OCI-LY7 (cell line): Measurements from ENCODE around the gene ASB18. TPM values are rescaled to one million over a fixed set of nuclear protein-coding genes. Genes with fewer than 3 reads are reported as not detected.

Source experiments
- BruUV-seq: library from RNA; stranded (reverse); fragments of 400-500 nt; replicated peaks from 2 replicates; lab custom pipeline; 2021; lab: Mats Ljungman, UMichigan
- CTCF ChIA-PET: fragments of 300-600 bp; sonication (Branson Sonifier 250); formaldehyde crosslinking; loops from one replicate; lab custom pipeline; 2022; ENCODE audit warnings: antibody characterized with exemption; ENCODE audit not compliant: unreplicated experiment; lab: Charles Lee
- POLR2A ChIA-PET: fragments of 300-600 bp; sonication (Branson Sonifier 250); formaldehyde crosslinking; loops from one replicate; lab custom pipeline; 2022; ENCODE audit warnings: antibody characterized with exemption; lab: Charles Lee
- DNase-seq: peaks from one replicate; pipeline ENCODE4 v3.0.0-alpha.2; 2015; ENCODE audit warnings: low spot score
- H2AFZ ChIP-seq: fragments of 200-600 bp; sonication (generic), shearing (Covaris generic); 2 replicates; pipeline ENCODE4 v1.6.1; 2014; ENCODE audit warnings: mild to moderate bottlenecking, antibody characterized with exemption, low read length, moderate library complexity
- H3K27ac ChIP-seq: fragments of 200-600 bp; sonication (generic); 2 replicates; pipeline ENCODE4 v1.5.1; 2014; ENCODE audit warnings: mixed run types, low read depth, mild to moderate bottlenecking, moderate library complexity, low read length, inconsistent platforms; ENCODE audit not compliant: poor library complexity, severe bottlenecking
- H3K36me3 ChIP-seq: fragments of 200-600 bp; sonication (generic); 2 replicates; pipeline ENCODE4 v1.6.1; 2014; ENCODE audit warnings: mild to moderate bottlenecking, antibody characterized with exemption, low read length, moderate library complexity, mixed read lengths; ENCODE audit not compliant: insufficient read depth
- H3K4me1 ChIP-seq: fragments of 200-600 bp; sonication (generic); 2 replicates; pipeline ENCODE4 v1.5.1; 2014; ENCODE audit warnings: mild to moderate bottlenecking, low read length; ENCODE audit not compliant: insufficient read depth, poor library complexity, severe bottlenecking
- H3K4me2 ChIP-seq: fragments of 200-600 bp; sonication (generic); 2 replicates; pipeline ENCODE4 v1.6.1; 2014; ENCODE audit warnings: mild to moderate bottlenecking, low read length
- H3K4me3 ChIP-seq: fragments of 200-600 bp; sonication (generic); 2 replicates; pipeline ENCODE4 v1.5.1; 2014; ENCODE audit warnings: mild to moderate bottlenecking, low read depth, low read length; ENCODE audit not compliant: poor library complexity, severe bottlenecking
- H3K79me2 ChIP-seq: fragments of 200-600 bp; sonication (generic); 2 replicates; pipeline ENCODE4 v1.6.1; 2016; ENCODE audit warnings: low read depth, mild to moderate bottlenecking, low read length, moderate library complexity, mixed read lengths; ENCODE audit not compliant: insufficient read depth
- H3K9me2 ChIP-seq: fragments of 200-600 bp; sonication (generic); 2 replicates; pipeline ENCODE4 v1.6.1; 2016; ENCODE audit warnings: mild to moderate bottlenecking, low read length, mixed read lengths; ENCODE audit not compliant: insufficient read depth
- H3K9me3 ChIP-seq: fragments of 200-600 bp; sonication (generic); 2 replicates; pipeline ENCODE4 v1.6.1; 2014; ENCODE audit warnings: mild to moderate bottlenecking, mixed run types, low read length, mixed read lengths
- H4K20me1 ChIP-seq: fragments of 200-600 bp; sonication (generic); 2 replicates; pipeline ENCODE4 v1.6.1; 2014; ENCODE audit warnings: mild to moderate bottlenecking, antibody characterized with exemption, low read length, moderate library complexity, mixed read lengths; ENCODE audit not compliant: insufficient read depth
- EZH2phosphoT487 ChIP-seq: fragments of 200-600 bp; sonication (generic); IDR thresholded peaks from 2 replicates; pipeline ENCODE4 v1.6.1; 2018; ENCODE audit warnings: low read depth, borderline replicate concordance, mild to moderate bottlenecking, mixed run types, antibody characterized with exemption, low read length, moderate library complexity, mixed read lengths
- intact Hi-C: fragments of 100-400 bp; cut with micrococcal nuclease; formaldehyde crosslinking; loops from one replicate; pipeline ENCODE4 v1.10.0; 2022; ENCODE audit not compliant: unreplicated experiment
- total RNA-seq, 2 experiments: library from RNA; depleted of rRNA in 1 of 2; stranded (reverse); fragments of >200 nt in 1 of 2; shearing (Covaris generic) in 1 of 2; gene quantifications; 2 replicates each; pipeline ENCODE4 v1.2.3, GENCODE V29; 2014 to 2022
- TF ChIP-seq, protein P1 (sequence below): fragments of 200-600 bp; sonication (generic); conservative IDR thresholded peaks from 2 replicates; pipeline ENCODE4 v1.5.1; 2014; ENCODE audit warnings: mild to moderate bottlenecking, antibody characterized with exemption, low read length, moderate library complexity, mixed read lengths

Gene ASB18
- total RNA-seq, 2 experiments from 2014 or later, result not detected

DNA sequence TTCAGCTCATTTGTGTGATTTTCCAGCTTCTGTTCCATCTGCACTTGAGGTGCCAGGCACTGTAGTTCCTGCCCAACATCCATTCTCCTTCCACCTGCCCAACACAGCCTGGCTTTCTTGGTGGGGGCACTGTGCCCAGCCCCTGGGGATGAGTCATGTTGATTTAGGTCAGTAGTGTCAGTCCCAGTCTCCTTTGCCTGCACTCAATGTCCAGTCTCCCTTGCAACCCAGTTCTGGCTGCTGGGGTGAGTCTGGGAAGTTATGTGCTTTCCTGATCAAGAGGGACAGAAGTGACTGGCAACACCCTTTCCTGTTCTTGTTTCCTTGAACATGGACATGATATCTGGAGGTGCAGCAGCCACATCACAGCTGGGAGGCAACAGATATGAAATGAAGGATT lies 1.5 kb upstream of the ASB18 start:
- Histone ChIP-seq H3K36me3 (no peaks in the 10 kb centered on the region), H3K4me1 (no peaks in the 10 kb centered on the region)

DNA sequence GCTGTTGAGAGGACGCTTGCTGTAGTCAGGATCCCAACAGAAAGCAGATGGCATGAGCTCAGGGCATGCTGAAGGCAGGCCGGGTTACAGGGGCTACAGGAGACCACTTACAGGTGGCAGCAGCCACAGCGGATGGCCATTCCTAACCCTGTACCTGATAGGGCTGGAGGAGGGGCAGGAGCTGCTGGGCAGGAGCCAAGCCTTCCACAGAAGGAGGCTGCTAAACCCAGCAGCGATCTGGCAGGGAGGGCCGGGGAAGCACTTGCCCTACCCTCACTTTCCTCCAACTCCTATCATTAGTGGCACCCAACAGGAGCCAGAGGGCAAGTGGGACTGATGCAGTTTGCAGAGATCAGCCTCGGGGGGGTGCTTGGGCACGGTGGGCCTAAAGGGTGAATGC lies 2.0 kb downstream of the ASB18 start:
- no peaks in the 10 kb centered on the region for H3K4me1 ChIP-seq
- no peak overlapping the region for H3K27ac ChIP-seq
- BruUV-seq, result no TSS peak
- TF ChIP-seq, protein P1, sequence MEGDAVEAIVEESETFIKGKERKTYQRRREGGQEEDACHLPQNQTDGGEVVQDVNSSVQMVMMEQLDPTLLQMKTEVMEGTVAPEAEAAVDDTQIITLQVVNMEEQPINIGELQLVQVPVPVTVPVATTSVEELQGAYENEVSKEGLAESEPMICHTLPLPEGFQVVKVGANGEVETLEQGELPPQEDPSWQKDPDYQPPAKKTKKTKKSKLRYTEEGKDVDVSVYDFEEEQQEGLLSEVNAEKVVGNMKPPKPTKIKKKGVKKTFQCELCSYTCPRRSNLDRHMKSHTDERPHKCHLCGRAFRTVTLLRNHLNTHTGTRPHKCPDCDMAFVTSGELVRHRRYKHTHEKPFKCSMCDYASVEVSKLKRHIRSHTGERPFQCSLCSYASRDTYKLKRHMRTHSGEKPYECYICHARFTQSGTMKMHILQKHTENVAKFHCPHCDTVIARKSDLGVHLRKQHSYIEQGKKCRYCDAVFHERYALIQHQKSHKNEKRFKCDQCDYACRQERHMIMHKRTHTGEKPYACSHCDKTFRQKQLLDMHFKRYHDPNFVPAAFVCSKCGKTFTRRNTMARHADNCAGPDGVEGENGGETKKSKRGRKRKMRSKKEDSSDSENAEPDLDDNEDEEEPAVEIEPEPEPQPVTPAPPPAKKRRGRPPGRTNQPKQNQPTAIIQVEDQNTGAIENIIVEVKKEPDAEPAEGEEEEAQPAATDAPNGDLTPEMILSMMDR, result no peak
- TF ChIP-seq EZH2phosphoT487, result no peak
- H3K36me3 ChIP-seq, result no peaks in the 10 kb centered on the region
- no peak overlapping the region for H2AFZ ChIP-seq
- no peaks in the 10 kb centered on the region for H3K9me2 ChIP-seq
- intact Hi-C loops, result no loop called here
- H3K4me3 ChIP-seq, result no peak overlapping the region
- no peaks in the 10 kb centered on the region for H3K79me2 ChIP-seq
- no peak overlapping the region for H3K4me2 ChIP-seq
- H4K20me1 ChIP-seq, result no peaks in the 10 kb centered on the region
- ChIA-PET POLR2A (no interaction called here), CTCF (no interaction called here)
- no peaks in the 10 kb centered on the region for H3K9me3 ChIP-seq
- DNase-seq, result no peak

More for the DNA sequence above, 1.5 kb upstream of the ASB18 start:
- Histone ChIP-seq H3K4me2 (no peak overlapping the region), H3K79me2 (no peaks in the 10 kb centered on the region), H3K9me2 (no peaks in the 10 kb centered on the region), H3K9me3 (no peaks in the 10 kb centered on the region), H3K4me3 (no peak overlapping the region), H2AFZ (no peak overlapping the region), H4K20me1 (no peaks in the 10 kb centered on the region), H3K27ac (no peak overlapping the region)
- TF ChIP-seq, protein P1, result no peak
- TF ChIP-seq EZH2phosphoT487, result no peak
- DNase-seq, result no peak
- intact Hi-C loops, result no loop called here
- POLR2A ChIA-PET, result no interaction called here
- BruUV-seq, result no TSS peak
- CTCF ChIA-PET, result no interaction called here

DNA sequence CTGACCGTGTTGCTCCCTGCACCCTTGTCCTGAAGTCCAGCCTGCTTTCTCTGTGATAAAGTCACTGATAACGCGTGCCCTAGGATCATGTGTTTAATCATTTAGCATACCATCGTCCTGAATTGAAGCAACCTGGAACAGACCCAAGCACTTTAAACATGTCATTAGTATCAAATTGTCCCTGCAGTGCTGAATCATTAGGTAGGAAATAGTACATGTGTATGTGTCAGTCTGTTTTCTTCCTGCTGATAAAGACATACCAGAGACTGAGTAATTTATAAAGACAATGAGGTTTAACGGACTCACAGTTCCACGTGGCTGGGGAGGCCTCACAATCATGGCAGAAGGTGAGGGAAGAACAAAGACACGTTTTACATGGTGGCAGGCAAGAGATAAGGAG lies 2.8 kb downstream of the ASB18 start:
- Histone ChIP-seq H3K4me2 (no peak overlapping the region), H4K20me1 (no peaks in the 10 kb centered on the region), H3K9me3 (no peaks in the 10 kb centered on the region), H3K36me3 (no peaks in the 10 kb centered on the region), H3K4me1 (no peaks in the 10 kb centered on the region), H3K9me2 (no peaks in the 10 kb centered on the region), H2AFZ (no peak overlapping the region), H3K4me3 (no peak overlapping the region), H3K27ac (no peak overlapping the region), H3K79me2 (no peaks in the 10 kb centered on the region)
- ChIA-PET CTCF (no interaction called here), POLR2A (no interaction called here)
- intact Hi-C loops, result no loop called here
- no TSS peak for BruUV-seq
- DNase-seq, result no peak
- TF ChIP-seq, protein P1, result no peak
- TF ChIP-seq EZH2phosphoT487, result no peak
